T-helper 2 cell (primary cell): ENCODE data around the gene CHAT.

Experiments used
- DNase-seq, 5 experiments: peaks; one replicate each; pipeline versions ENCODE4 v3.0.0 to v3.0.0-alpha.2; 2012 to 2022

Gene CHAT

GRCh38 chr10:49597426-49598163, 16.2 kb upstream of the CHAT start:
- no peak for DNase-seq

GRCh38 chr10:49598164-49598856, 15.5 kb upstream of the CHAT start:
- no peak for DNase-seq

- DNase-seq = no peak
These were observed 14.9 kb upstream of the CHAT start for GRCh38 chr10:49598986-49599385.

GRCh38 chr10:49599546-49599945, 14.3 kb upstream of the CHAT start:
- DNase-seq = no peak

GRCh38 chr10:49600046-49600445, 13.8 kb upstream of the CHAT start:
- no peak for DNase-seq

- no peak for DNase-seq
These were observed 12.9 kb upstream of the CHAT start for GRCh38 chr10:49600781-49601400.

- DNase-seq = no peak
These were observed 12.0 kb upstream of the CHAT start for GRCh38 chr10:49601857-49602256.

GRCh38 chr10:49602380-49603023, 11.3 kb upstream of the CHAT start:
- no peak for DNase-seq

GRCh38 chr10:49605216-49605938, 8.5 kb upstream of the CHAT start:
- DNase-seq = no peak

- DNase-seq = no peak
These were observed 7.8 kb upstream of the CHAT start for GRCh38 chr10:49605939-49606509.

- peak; percentile 13 to 77 (median 32) for DNase-seq
These were observed 6.8 kb upstream of the CHAT start for GRCh38 chr10:49606981-49607535.

GRCh38 chr10:49608166-49609005, 5.5 kb upstream of the CHAT start:
- DNase-seq = no peak

- DNase-seq = no peak
These were observed 4.9 kb upstream of the CHAT start for GRCh38 chr10:49609006-49609282.

- DNase-seq = no peak
These were observed 4.3 kb upstream of the CHAT start for GRCh38 chr10:49609283-49610113.

GRCh38 chr10:49610114-49610457, 3.8 kb upstream of the CHAT start, which contains the start of gene SLC18A3:
SLC18A3 (plus strand) TSS chr10:49610310; CDS start chr10:49610741, 431 bp downstream.
- no peak for DNase-seq

GRCh38 chr10:49610458-49611165, 3.2 kb upstream of the CHAT start:
- DNase-seq = no peak

GRCh38 chr10:49611166-49611815, 2.5 kb upstream of the CHAT start:
- peak in 1 of 5 experiments; percentile 18 for DNase-seq

GRCh38 chr10:49611816-49612512, 1.9 kb upstream of the CHAT start:
- no peak for DNase-seq
